NCI-H82 treated with DMSO at 0.1 percent for 48 hours (cell line): Measurements from ENCODE around the gene CASKIN2.

Experiments
- DNase-seq: peaks from one replicate; lab custom pipeline; 2025; ENCODE audit not compliant: unreplicated experiment; lab: John Stamatoyannopoulos, UW

Gene CASKIN2, protein sequence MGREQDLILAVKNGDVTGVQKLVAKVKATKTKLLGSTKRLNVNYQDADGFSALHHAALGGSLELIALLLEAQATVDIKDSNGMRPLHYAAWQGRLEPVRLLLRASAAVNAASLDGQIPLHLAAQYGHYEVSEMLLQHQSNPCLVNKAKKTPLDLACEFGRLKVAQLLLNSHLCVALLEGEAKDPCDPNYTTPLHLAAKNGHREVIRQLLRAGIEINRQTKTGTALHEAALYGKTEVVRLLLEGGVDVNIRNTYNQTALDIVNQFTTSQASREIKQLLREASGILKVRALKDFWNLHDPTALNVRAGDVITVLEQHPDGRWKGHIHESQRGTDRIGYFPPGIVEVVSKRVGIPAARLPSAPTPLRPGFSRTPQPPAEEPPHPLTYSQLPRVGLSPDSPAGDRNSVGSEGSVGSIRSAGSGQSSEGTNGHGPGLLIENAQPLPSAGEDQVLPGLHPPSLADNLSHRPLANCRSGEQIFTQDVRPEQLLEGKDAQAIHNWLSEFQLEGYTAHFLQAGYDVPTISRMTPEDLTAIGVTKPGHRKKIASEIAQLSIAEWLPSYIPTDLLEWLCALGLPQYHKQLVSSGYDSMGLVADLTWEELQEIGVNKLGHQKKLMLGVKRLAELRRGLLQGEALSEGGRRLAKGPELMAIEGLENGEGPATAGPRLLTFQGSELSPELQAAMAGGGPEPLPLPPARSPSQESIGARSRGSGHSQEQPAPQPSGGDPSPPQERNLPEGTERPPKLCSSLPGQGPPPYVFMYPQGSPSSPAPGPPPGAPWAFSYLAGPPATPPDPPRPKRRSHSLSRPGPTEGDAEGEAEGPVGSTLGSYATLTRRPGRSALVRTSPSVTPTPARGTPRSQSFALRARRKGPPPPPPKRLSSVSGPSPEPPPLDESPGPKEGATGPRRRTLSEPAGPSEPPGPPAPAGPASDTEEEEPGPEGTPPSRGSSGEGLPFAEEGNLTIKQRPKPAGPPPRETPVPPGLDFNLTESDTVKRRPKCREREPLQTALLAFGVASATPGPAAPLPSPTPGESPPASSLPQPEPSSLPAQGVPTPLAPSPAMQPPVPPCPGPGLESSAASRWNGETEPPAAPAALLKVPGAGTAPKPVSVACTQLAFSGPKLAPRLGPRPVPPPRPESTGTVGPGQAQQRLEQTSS (N-terminal part only)

DNA sequence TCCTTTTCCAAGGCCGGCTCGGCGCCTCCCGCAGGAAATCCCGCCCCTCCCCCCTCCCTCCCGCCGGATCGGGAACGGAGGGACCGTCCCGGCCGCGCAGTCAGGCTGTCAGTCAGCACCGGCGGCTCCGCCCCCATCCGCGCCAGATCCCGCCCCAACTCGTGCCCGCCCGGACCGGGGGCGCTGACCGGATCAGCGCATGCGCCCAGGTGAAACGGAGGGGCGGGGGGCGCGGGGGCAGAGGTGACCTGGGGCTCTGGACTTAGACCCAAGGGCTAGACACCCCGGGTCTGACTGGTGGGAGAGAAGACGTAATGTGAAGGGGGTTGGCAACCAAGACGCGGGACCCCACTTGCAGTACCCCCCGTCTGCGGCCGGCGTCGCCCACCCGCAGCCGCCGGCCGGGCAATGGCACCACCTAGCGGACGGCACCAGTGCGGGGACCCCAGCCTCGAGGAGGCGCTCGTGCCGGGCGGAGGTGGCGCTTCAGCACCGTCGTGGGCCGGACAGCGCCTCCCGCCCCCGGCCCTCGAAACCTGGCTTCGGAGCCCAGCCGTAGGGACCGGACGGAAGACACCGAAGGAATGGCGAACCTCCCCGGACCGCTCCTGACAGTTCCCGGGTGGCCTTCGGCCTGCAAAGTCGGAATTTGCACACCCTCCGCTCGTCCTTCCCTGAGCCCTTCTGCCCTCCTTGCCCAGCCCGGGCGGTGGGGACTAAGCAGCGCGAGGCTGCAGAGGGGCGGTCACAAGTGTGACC is at the start of gene CASKIN2:
CASKIN2 (minus strand) TSS at position 42 of the 759 bp plus-strand sequence. CDS start 1,733 bp downstream, outside the sequence.
- peak; percentile 78 for DNase-seq

DNA sequence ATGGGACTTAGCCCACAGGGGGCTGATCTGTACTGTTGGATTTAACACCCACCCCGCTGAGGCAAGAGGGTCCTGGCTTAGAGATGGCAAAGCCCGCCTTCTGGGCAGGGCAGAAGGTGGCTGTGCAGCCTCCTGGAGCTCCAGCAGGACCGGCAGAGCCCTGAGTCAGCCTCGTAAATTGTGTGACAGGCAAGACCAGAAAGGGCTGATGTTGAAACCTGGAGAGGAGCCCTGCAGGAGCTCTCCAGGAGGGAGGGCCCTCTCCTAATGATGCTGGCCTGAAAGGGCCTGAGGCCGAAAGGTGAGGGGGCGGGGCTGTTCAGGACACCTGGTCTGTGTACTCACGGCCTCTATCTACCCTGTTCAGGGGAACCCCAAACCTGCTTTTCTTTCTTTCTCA is 49.7 kb upstream of the CASKIN2 start:
- DNase-seq: no peak

GRCh38 chr17:75564195-75564594 is 48.9 kb upstream of the CASKIN2 start:
- DNase-seq: no peak

DNA sequence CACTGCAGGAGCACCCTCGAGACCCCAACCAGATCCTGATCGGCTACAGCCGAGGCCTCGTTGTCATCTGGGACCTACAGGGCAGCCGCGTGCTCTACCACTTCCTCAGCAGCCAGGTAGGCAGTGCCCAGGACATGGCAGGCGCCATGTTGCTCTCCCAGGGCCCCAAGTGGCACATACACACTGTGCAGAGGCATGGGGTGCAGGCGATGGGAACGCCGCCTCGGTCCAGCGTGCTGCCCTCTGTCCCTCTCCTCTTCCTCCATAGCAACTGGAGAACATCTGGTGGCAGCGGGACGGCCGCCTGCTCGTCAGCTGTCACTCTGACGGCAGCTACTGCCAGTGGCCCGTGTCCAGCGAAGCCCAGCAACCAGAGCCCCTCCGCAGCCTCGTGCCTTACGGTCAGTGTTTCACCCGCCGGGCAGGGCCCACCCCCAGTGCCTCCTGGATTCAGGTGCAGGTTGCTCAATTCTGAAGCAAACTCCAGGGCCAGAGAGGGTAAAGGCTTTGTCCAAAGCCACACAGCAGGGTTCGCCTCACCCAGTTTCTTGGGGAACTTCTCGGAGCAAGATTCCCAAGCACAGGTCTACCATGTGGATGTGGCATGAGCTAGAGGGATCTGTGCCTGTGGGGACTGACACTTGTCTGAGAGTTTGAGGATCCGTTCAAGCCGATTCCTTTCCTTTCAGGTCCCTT is 47.9 kb upstream of the CASKIN2 start:
- DNase-seq: no peak

DNA sequence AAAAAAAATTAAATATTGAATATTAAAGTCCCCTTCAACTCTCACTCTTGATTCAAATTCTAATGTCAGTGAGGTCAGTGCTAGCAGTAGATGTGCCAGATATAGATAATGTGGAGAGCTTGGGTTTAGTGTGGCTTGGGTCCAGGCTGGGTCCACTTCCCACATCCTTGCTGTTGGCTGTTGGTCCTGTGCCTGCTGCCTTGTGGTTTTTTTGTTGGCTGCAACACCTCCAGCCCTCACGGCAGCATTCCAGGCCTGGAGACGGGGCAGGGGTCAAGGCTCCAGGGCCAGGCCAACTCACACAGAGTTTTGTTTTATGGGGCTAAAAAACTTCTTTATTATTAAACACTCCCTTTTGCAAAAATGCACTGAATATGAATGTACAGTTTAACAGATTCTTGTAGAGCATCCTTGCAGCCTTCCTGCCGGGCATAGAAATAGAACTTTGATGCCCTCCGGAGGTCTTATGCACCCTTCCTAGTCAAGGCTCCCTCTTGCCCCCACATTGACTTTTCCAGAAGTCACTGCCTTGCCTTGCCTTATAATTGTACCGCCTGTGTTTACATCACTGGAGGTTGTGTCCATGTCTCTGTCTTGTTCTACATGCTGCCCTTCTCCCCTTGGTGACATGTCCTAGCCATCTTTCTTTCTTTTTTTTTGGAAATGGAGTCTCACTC is 46.7 kb upstream of the CASKIN2 start:
- no peak for DNase-seq

DNA sequence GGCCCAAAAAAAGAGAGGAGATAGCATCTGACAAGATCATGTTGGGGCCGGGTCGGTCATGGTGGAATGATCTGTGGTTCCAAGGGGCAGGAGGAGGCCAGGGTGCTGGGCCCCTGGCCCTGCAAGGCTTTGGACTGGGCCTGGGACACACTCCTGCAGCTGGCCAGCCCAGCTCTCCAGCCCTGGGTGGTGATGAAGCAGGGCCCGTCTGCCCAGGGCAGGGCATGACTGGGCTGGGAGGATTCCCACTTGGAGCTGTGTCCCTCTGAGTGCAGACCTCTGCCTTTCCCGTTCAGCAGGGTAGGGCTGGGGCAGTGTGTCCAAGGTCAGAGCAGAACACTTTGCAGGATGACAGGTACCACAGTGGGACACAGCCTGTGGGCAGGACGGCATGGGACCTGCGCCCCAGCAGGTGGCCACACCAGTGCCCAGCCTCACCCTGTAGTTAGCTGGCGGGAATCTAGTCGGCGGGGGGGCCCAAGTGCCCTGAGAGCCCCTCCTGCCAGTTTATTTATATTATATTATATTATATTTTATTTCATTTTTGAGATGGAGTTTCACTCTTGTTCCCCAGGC is 44.7 kb upstream of the CASKIN2 start:
- no peak for DNase-seq

DNA sequence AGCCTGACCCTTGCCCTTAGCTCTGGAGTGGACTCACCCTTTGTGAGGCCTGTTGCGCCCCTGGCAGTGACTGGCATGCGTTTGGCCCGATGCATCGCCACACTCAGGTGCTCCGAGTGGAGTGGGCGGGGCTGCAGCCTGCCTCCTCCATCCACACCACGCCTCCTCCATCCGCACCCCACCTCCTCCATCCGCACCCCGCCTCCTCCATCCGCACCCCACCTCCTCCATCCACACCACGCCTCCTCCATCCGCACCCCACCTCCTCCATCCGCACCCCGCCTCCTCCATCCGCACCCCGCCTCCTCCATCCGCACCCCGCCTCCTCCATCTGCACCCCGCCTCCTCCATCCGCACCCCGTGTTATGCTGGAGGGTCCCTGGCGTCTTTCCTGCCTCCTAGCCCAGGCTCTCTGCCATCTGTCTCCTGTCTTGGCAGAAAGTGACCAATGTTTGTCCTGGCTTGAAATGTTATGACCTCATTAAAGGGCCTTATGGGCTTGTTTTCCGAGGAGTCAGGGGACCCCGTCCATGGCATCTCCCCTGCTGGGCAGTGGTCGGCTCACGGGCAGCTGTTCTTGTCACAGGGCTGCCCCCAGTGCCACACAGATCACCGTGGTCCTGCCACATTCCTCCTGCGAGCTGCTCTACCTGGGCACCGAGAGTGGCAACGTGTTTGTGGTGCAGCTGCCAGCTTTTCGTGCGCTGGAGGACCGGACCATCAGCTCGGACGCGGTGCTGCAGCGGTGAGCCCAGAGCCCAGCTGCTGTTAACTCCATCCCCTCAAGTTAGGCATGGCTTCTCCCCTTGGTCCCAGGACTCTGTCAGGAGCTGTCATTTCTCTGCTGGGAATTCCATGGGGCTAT is 43.6 kb upstream of the CASKIN2 start:
- DNase-seq: no peak

GRCh38 chr17:75557852-75558665 is 42.7 kb upstream of the CASKIN2 start:
- DNase-seq: no peak

- no peak for DNase-seq
Measured at GRCh38 chr17:75557075-75557851, 41.9 kb upstream of the CASKIN2 start.

DNA sequence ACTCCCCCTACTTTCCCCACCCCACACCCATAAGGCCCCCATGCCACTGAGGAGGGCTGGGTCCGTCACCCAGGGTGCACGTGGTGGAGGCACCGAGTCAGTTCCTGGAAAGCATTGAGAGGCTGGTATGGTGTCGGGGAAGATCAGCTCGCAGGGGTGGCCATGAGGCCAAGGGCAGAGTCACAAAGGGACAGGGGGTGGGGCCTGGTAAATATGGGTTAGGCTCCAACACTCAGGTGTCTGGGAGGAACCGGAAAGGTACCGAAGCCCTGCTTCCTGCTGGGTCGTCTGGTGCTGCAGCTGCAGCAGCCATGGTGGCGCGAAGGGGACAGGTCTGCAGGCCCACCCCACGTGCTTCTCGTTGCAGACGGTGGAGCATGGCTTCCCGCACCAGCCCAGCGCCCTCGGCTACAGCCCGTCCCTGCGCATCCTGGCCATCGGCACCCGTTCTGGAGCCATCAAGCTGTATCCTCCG is 40.4 kb upstream of the CASKIN2 start:
- no peak for DNase-seq

- DNase-seq: no peak
Measured at GRCh38 chr17:75553295-75554110, 38.2 kb upstream of the CASKIN2 start.

DNA sequence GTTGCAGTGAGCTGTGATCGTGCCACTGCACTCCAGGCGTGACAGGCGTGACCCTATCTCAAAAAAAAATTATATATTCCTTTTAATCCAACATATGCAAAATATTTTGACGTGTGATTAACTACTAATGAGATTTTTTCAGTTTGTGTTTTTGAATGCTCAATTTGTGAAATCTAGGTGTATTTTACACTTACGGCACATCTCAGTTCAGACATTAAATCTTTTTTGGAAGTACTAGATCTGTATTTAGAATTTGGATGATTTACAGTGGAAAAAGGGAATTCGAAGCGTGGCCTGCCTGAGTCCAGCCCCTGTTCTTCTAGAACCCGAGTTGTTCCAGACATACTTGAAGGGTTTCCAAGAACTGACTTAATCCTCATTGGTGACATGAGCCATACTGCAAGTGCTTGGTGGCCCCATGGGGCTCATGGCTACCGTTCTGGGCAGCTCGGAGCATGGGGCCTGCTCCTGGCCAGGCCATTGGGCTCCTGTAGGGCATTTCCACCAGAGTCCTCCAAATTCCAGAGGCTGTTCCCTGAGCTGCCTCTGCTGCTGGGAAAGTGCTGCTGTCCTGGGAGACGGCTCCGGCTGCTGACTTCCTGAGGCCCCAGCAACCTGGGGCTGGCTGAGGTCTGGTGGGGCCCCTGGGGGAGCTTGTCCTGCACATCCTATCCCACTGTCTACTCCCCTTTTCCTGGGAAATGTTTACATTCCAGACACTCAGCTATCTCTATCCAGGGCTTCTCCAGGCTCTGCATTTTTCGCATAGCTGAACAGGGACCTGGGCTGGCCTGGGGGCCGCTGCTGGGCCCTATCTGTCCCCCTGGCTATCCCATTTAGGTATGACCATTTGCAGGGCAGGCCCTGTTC is 37.3 kb upstream of the CASKIN2 start:
- no peak for DNase-seq

DNA sequence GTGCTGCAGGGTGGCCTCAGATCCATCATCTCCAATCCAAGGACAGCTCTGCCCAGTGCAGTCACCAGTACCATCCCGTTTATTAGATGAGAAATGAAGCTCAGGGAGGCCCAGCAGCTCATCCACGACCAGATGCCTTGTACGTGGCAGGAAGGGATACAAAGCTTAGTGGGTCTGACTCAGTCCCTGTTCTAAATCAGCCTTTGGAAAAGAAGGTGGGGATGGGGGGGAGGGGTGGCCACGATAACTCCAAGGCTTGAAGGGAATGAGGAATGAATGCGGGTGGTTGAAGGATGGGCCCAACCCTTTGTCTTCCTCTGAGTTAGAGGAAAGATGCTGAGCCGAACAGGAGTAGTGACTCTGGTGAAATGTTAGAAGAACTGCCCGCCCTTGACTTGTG is 35.9 kb upstream of the CASKIN2 start:
- no peak for DNase-seq

- no peak for DNase-seq
Measured at GRCh38 chr17:75550139-75550465, 34.8 kb upstream of the CASKIN2 start.
